Activated naive CD4-positive, alpha-beta T cell (primary cell): ENCODE data around the gene SUPT3H.

Experiments used
- DNase-seq, 4 experiments: peaks; one replicate each; lab custom pipeline; 2025; lab: John Stamatoyannopoulos, UW

SUPT3H gene

GRCh38 chr6:44833248-44833647 is 544.5 kb downstream of the SUPT3H start:
- DNase-seq = no peak

- DNase-seq = no peak
These were observed 546.6 kb downstream of the SUPT3H start for GRCh38 chr6:44831002-44831610.

- DNase-seq = no peak
These were observed 547.9 kb downstream of the SUPT3H start for GRCh38 chr6:44829836-44830235.

- no peak for DNase-seq
These were observed 549.0 kb downstream of the SUPT3H start for GRCh38 chr6:44828780-44829179.

GRCh38 chr6:44826025-44826676 is 551.6 kb downstream of the SUPT3H start:
- no peak for DNase-seq

GRCh38 chr6:44825273-44825672 is 552.5 kb downstream of the SUPT3H start:
- no peak for DNase-seq

GRCh38 chr6:44824567-44824966 is 553.2 kb downstream of the SUPT3H start:
- no peak for DNase-seq

- no peak for DNase-seq
These were observed 557.0 kb downstream of the SUPT3H start for GRCh38 chr6:44820759-44821158.

- no peak for DNase-seq
These were observed 557.4 kb downstream of the SUPT3H start for GRCh38 chr6:44820321-44820720.

GRCh38 chr6:44811456-44811855 is 566.3 kb downstream of the SUPT3H start:
- no peak for DNase-seq

- no peak for DNase-seq
These were observed 568.5 kb downstream of the SUPT3H start for GRCh38 chr6:44809258-44809657.

GRCh38 chr6:44808148-44808547 is 569.6 kb downstream of the SUPT3H start:
- no peak for DNase-seq

GRCh38 chr6:44806656-44807055 is 571.1 kb downstream of the SUPT3H start:
- no peak for DNase-seq

GRCh38 chr6:44805238-44805846 is 572.4 kb downstream of the SUPT3H start:
- no peak for DNase-seq

GRCh38 chr6:44804546-44805159 is 573.1 kb downstream of the SUPT3H start:
- no peak for DNase-seq

GRCh38 chr6:44804016-44804415 is 573.7 kb downstream of the SUPT3H start:
- DNase-seq = no peak

GRCh38 chr6:44800784-44801592 is 576.7 kb downstream of the SUPT3H start:
- DNase-seq = no peak

GRCh38 chr6:44800171-44800783 is 577.5 kb downstream of the SUPT3H start:
- DNase-seq = no peak

- DNase-seq = no peak
These were observed 580.0 kb downstream of the SUPT3H start for GRCh38 chr6:44797746-44798145.

GRCh38 chr6:44795326-44795725 is 582.4 kb downstream of the SUPT3H start:
- no peak for DNase-seq

GRCh38 chr6:44789806-44790205 is 587.9 kb downstream of the SUPT3H start:
- DNase-seq = no peak

- DNase-seq = no peak
These were observed 588.7 kb downstream of the SUPT3H start for GRCh38 chr6:44789061-44789460.
